Tibial nerve (tissue), 3 donors: ENCODE data around the gene KLHL42.

Experiments used
- CTCF ChIP-seq, 5 experiments: fragments of 200-600 bp in 3 of 5; fragments of 450-650 bp in 2 of 5; sonication (generic) in 3 of 5; IDR thresholded peaks; one replicate each; pipeline ENCODE4 v1.5.1; 2016 to 2019; ENCODE audit warnings: antibody characterized with exemption in 5 of 5, mild to moderate bottlenecking in 3 of 5, moderate library complexity in 2 of 5
- POLR2A ChIP-seq, 2 donors: fragments of 450-650 bp; IDR thresholded peaks; one replicate each; pipeline ENCODE4 v1.6.1; 2017; ENCODE audit warnings: antibody characterized with exemption in 2 of 2, mild to moderate bottlenecking in 2 of 2, moderate library complexity in 2 of 2

GRCh38 chr12:27800819-27801218 is 20.8 kb downstream of the KLHL42 start:
- TF ChIP-seq POLR2A (IDR thresholded peaks at IDR 0.05) (no peak), CTCF (IDR thresholded peaks at IDR 0.05) (no peak)
